ENCODE results near the gene MSI2.

The MSI2 gene

DNA sequence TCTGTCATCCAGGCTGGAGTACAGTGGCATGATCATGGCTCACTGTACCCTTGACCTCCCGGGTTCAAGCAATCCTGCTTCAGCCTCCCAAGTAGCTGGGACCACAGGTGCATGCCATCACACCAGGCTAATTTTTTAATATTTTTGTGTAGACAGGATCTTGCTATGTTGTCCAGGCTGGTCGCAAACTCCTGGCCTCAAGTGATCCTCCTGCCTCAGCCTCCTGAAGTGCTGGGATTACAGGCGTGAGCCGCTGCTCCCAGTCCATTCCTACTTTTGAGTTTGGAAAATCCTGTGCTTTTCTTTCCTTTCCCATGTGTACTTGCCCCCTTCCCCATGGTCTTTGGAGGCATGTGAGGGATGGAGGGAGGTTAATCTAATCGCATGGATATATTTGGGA is 60.0 kb downstream of the MSI2 start:
- DNase-seq = no peak
- Histone ChIP-seq H4K5ac (ENCODE audit: low read length) (no peak overlapping the region), H3K4me1 (ENCODE audit: control insufficient read depth, low read depth, low read length) (no peaks in the 10 kb centered on the region), H4K8ac (ENCODE audit: low read depth, low read length) (no peak overlapping the region), H2AK5ac (ENCODE audit: low read length) (no peak overlapping the region), H3K27ac (ENCODE audit: low read depth, low read length) (no peak overlapping the region), H3K9ac (ENCODE audit: low read length) (no peak overlapping the region), H3K79me2 (ENCODE audit: control insufficient read depth, insufficient read depth, low read length) (no peaks in the 10 kb centered on the region), H3K27me3 (ENCODE audit: insufficient read depth, low read length, poor library complexity) (no peaks in the 10 kb centered on the region), H2BK5ac (ENCODE audit: low read length) (no peak overlapping the region), H3K36me3 (ENCODE audit: control insufficient read depth, insufficient read depth, low read length) (no peaks in the 10 kb centered on the region), H3K18ac (ENCODE audit: low read length) (no peak overlapping the region), H3K4me2 (ENCODE audit: low read length) (no peak overlapping the region), H3K4me3 (ENCODE audit: low read length) (no peak overlapping the region), H3K4ac (ENCODE audit: low read depth, low read length) (no peak overlapping the region), H3K23ac (ENCODE audit: low read length) (no peak overlapping the region), H2BK120ac (ENCODE audit: low read depth, low read length) (no peak overlapping the region), H3K79me1 (ENCODE audit: low read length) (peaks cover 2% of the 10 kb centered on the region), H3K56ac (ENCODE audit: low read length) (no peak overlapping the region), H2BK15ac (replicated peaks; ENCODE audit: low read depth) (no peak overlapping the region)
- no CpG with 5 or more reads among the region's 5 CpGs for WGBS (ENCODE audit: extremely low coverage, insufficient coverage, low lambda C conversion rate)

DNA sequence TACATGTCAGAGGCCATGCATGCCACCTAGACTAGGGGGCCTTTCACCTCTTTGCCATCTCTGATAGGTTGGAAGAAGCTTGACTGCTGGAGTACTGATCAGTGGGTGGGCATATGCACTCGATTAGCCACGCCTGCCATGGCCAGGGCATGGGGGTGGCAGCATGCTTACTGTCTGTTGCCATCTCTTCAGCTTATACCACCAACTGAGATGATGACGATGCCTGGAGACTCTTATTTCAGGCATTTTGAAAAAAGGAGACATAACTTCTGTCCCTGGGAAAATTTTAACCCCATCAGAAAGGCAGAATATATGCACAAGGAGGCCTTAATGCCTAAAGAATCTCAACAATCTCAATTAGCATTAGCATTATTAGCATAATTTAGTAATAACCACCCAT is 60.8 kb downstream of the MSI2 start:
- H3K9ac ChIP-seq (ENCODE audit: low read length) = no peak overlapping the region
- peaks cover 3% of the 10 kb centered on the region for H3K79me1 ChIP-seq (ENCODE audit: low read length)
- no peak overlapping the region for H3K56ac ChIP-seq (ENCODE audit: low read length)
- H3K4me2 ChIP-seq (ENCODE audit: low read length) = no peak overlapping the region
- H3K18ac ChIP-seq (ENCODE audit: low read length) = no peak overlapping the region
- H3K79me2 ChIP-seq (ENCODE audit: control insufficient read depth, insufficient read depth, low read length) = no peaks in the 10 kb centered on the region
- H3K27ac ChIP-seq (ENCODE audit: low read depth, low read length) = no peak overlapping the region
- H3K27me3 ChIP-seq (ENCODE audit: insufficient read depth, low read length, poor library complexity) = no peaks in the 10 kb centered on the region
- no peak overlapping the region for H2BK5ac ChIP-seq (ENCODE audit: low read length)
- no peak overlapping the region for H3K4me3 ChIP-seq (ENCODE audit: low read length)
- H2BK120ac ChIP-seq (ENCODE audit: low read depth, low read length) = no peak overlapping the region
- H4K5ac ChIP-seq (ENCODE audit: low read length) = no peak overlapping the region
- no peak overlapping the region for H3K23ac ChIP-seq (ENCODE audit: low read length)
- H3K4me1 ChIP-seq (ENCODE audit: control insufficient read depth, low read depth, low read length) = no peaks in the 10 kb centered on the region
- H2BK15ac ChIP-seq (replicated peaks; ENCODE audit: low read depth) = no peak overlapping the region
- H4K8ac ChIP-seq (ENCODE audit: low read depth, low read length) = no peak overlapping the region
- no peak overlapping the region for H2AK5ac ChIP-seq (ENCODE audit: low read length)
- H3K36me3 ChIP-seq (ENCODE audit: control insufficient read depth, insufficient read depth, low read length) = no peaks in the 10 kb centered on the region
- DNase-seq = no peak
- H3K4ac ChIP-seq (ENCODE audit: low read depth, low read length) = no peak overlapping the region
- WGBS (ENCODE audit: extremely low coverage, insufficient coverage, low lambda C conversion rate) = no CpG with 5 or more reads among the region's 3 CpGs

DNA sequence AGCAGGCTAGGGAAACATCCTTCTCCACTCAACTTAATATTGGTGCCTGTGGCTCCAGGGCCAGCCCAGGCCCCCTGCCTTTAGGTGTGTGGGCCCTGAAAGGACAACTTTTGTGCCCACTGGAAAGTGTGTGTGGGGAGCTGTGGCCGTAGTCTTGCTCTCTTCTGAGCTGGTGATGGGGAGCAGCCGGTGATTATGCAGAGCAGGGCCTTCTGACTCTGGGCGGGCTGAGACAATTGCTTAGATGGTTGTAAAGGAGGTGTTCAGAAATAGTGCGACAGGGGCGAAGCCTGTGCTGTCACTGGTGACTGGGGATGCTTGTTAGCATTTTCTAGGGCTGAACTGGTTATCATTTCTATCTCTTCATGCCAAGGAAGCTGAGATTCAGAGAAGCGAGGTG is 62.6 kb downstream of the MSI2 start:
- H3K4me2 ChIP-seq (ENCODE audit: low read length) = no peak overlapping the region
- no CpG with 5 or more reads among the region's 6 CpGs for WGBS (ENCODE audit: extremely low coverage, insufficient coverage, low lambda C conversion rate)

DNA sequence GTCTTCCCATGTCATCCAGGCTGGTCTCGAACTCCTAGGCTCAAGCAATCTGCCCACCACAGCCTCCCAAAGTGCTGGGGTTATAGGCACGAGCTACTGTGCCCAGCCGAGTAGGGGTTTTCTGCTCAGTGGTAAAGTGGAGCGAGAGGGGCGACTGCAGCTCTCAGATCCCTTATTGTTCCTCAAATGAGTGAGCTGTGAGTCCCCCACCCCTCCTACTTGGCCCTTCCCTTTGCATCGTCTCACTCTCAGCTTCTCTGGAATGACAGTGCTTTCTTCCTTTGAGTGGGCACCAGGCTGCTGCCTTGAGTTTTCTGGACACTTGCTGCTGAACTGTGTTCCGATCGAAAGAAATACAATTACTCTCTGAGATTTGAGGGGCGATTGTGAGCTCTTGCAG is 63.5 kb downstream of the MSI2 start:
- no peak for DNase-seq

More for the DNA sequence above, 62.6 kb downstream of the MSI2 start:
- no peak for DNase-seq
- Histone ChIP-seq H3K4me1 (ENCODE audit: control insufficient read depth, low read depth, low read length) (no peaks in the 10 kb centered on the region), H3K23ac (ENCODE audit: low read length) (no peak overlapping the region), H4K5ac (ENCODE audit: low read length) (no peak overlapping the region), H3K79me2 (ENCODE audit: control insufficient read depth, insufficient read depth, low read length) (no peaks in the 10 kb centered on the region), H2AK5ac (ENCODE audit: low read length) (no peak overlapping the region), H3K4ac (ENCODE audit: low read depth, low read length) (no peak overlapping the region), H3K9ac (ENCODE audit: low read length) (no peak overlapping the region), H2BK15ac (replicated peaks; ENCODE audit: low read depth) (no peak overlapping the region), H2BK120ac (ENCODE audit: low read depth, low read length) (no peak overlapping the region), H3K79me1 (ENCODE audit: low read length) (peaks cover 7% of the 10 kb centered on the region), H3K36me3 (ENCODE audit: control insufficient read depth, insufficient read depth, low read length) (no peaks in the 10 kb centered on the region), H2BK5ac (ENCODE audit: low read length) (no peak overlapping the region), H3K4me3 (ENCODE audit: low read length) (no peak overlapping the region), H3K27ac (ENCODE audit: low read depth, low read length) (no peak overlapping the region), H4K8ac (ENCODE audit: low read depth, low read length) (no peak overlapping the region), H3K27me3 (ENCODE audit: insufficient read depth, low read length, poor library complexity) (no peaks in the 10 kb centered on the region), H3K18ac (ENCODE audit: low read length) (no peak overlapping the region), H3K56ac (ENCODE audit: low read length) (no peak overlapping the region)

DNA sequence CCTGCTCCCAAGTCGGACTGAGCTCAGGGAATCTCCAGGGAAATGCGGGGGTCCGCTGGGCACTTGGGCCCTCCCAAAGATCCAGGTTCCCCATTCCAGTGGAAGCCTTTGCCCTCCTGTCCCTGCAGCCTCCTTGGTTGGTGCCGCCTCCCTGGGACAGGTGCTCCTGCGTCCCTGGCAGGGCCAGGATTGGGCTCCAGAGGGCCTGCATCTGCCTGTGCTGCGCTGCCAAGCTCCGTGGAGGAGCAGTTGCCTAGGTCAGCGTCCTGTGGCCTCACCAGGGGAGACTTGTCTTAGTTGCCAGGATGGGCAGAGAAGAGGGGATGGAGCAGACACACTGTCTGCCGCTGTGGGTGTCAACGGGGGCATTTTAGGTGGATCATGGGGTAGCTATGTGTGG is 67.1 kb downstream of the MSI2 start:
- peaks cover 10% of the 10 kb centered on the region for H3K79me1 ChIP-seq (ENCODE audit: low read length)
- no peak overlapping the region for H4K5ac ChIP-seq (ENCODE audit: low read length)
- H3K18ac ChIP-seq (ENCODE audit: low read length) = no peak overlapping the region
- DNase-seq = no peak
- no peaks in the 10 kb centered on the region for H3K27me3 ChIP-seq (ENCODE audit: insufficient read depth, low read length, poor library complexity)
- H3K27ac ChIP-seq (ENCODE audit: low read depth, low read length) = no peak overlapping the region
- no peak overlapping the region for H2BK120ac ChIP-seq (ENCODE audit: low read depth, low read length)
- H3K23ac ChIP-seq (ENCODE audit: low read length) = no peak overlapping the region
- no CpG with 5 or more reads among the region's 10 CpGs for WGBS (ENCODE audit: extremely low coverage, insufficient coverage, low lambda C conversion rate)
- H3K4me2 ChIP-seq (ENCODE audit: low read length) = no peak overlapping the region
- no peak overlapping the region for H3K4ac ChIP-seq (ENCODE audit: low read depth, low read length)
- H3K9ac ChIP-seq (ENCODE audit: low read length) = no peak overlapping the region
- no peaks in the 10 kb centered on the region for H3K79me2 ChIP-seq (ENCODE audit: control insufficient read depth, insufficient read depth, low read length)
- H3K4me1 ChIP-seq (ENCODE audit: control insufficient read depth, low read depth, low read length) = no peaks in the 10 kb centered on the region
- H2AK5ac ChIP-seq (ENCODE audit: low read length) = no peak overlapping the region
- no peak overlapping the region for H3K56ac ChIP-seq (ENCODE audit: low read length)
- H4K8ac ChIP-seq (ENCODE audit: low read depth, low read length) = no peak overlapping the region
- H2BK15ac ChIP-seq (replicated peaks; ENCODE audit: low read depth) = no peak overlapping the region
- no peak overlapping the region for H3K4me3 ChIP-seq (ENCODE audit: low read length)
- no peak overlapping the region for H2BK5ac ChIP-seq (ENCODE audit: low read length)
- H3K36me3 ChIP-seq (ENCODE audit: control insufficient read depth, insufficient read depth, low read length) = no peaks in the 10 kb centered on the region

More for the DNA sequence above, 63.5 kb downstream of the MSI2 start:
- Histone ChIP-seq H3K9ac (ENCODE audit: low read length) (no peak overlapping the region), H3K79me2 (ENCODE audit: control insufficient read depth, insufficient read depth, low read length) (no peaks in the 10 kb centered on the region), H2AK5ac (ENCODE audit: low read length) (no peak overlapping the region), H3K27ac (ENCODE audit: low read depth, low read length) (no peak overlapping the region), H3K36me3 (ENCODE audit: control insufficient read depth, insufficient read depth, low read length) (no peaks in the 10 kb centered on the region), H3K4me3 (ENCODE audit: low read length) (no peak overlapping the region), H3K56ac (ENCODE audit: low read length) (no peak overlapping the region), H2BK120ac (ENCODE audit: low read depth, low read length) (no peak overlapping the region), H3K23ac (ENCODE audit: low read length) (peak overlapping the region; percentile 19), H2BK5ac (ENCODE audit: low read length) (no peak overlapping the region), H3K4me1 (ENCODE audit: control insufficient read depth, low read depth, low read length) (no peaks in the 10 kb centered on the region), H3K4ac (ENCODE audit: low read depth, low read length) (no peak overlapping the region), H4K8ac (ENCODE audit: low read depth, low read length) (no peak overlapping the region), H4K5ac (ENCODE audit: low read length) (no peak overlapping the region), H3K79me1 (ENCODE audit: low read length) (peaks cover 7% of the 10 kb centered on the region), H3K18ac (ENCODE audit: low read length) (no peak overlapping the region), H3K27me3 (ENCODE audit: insufficient read depth, low read length, poor library complexity) (no peaks in the 10 kb centered on the region), H3K4me2 (ENCODE audit: low read length) (no peak overlapping the region), H2BK15ac (replicated peaks; ENCODE audit: low read depth) (no peak overlapping the region)
- WGBS (ENCODE audit: extremely low coverage, insufficient coverage, low lambda C conversion rate) = no CpG with 5 or more reads among the region's 9 CpGs

DNA sequence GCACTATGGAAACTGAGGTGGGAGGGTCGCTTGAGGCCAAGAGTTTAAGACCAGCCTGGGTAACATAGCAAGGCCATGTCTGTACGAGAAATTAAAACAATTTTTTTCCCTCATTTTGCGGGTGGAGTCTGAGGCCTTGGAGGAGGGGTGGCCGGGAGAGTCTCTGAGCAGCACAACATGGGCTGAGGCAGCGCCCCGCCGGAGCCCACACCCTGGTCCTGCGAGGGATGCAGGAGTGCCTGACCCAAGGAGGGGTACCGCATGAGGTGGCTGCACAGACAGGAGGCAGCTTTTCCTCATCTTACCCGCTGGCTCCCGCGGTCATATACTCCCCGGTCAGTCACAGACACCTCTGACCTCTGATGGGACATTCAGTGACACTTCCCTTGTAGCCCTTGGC is 67.7 kb downstream of the MSI2 start:
- H3K4me3 ChIP-seq (ENCODE audit: low read length) = no peak overlapping the region
- no peaks in the 10 kb centered on the region for H3K4me1 ChIP-seq (ENCODE audit: control insufficient read depth, low read depth, low read length)
- no peak overlapping the region for H3K4ac ChIP-seq (ENCODE audit: low read depth, low read length)
- H3K27me3 ChIP-seq (ENCODE audit: insufficient read depth, low read length, poor library complexity) = no peaks in the 10 kb centered on the region
- H3K79me1 ChIP-seq (ENCODE audit: low read length) = peaks cover 9% of the 10 kb centered on the region
- no peak overlapping the region for H3K4me2 ChIP-seq (ENCODE audit: low read length)
- no peak overlapping the region for H2BK120ac ChIP-seq (ENCODE audit: low read depth, low read length)
- H3K9ac ChIP-seq (ENCODE audit: low read length) = no peak overlapping the region
- H4K5ac ChIP-seq (ENCODE audit: low read length) = no peak overlapping the region
- H2BK15ac ChIP-seq (replicated peaks; ENCODE audit: low read depth) = no peak overlapping the region
- no CpG with 5 or more reads among the region's 13 CpGs for WGBS (ENCODE audit: extremely low coverage, insufficient coverage, low lambda C conversion rate)
- no peak overlapping the region for H3K18ac ChIP-seq (ENCODE audit: low read length)
- DNase-seq = no peak
- H2AK5ac ChIP-seq (ENCODE audit: low read length) = no peak overlapping the region
- no peak overlapping the region for H3K56ac ChIP-seq (ENCODE audit: low read length)
- H2BK5ac ChIP-seq (ENCODE audit: low read length) = no peak overlapping the region
- no peaks in the 10 kb centered on the region for H3K79me2 ChIP-seq (ENCODE audit: control insufficient read depth, insufficient read depth, low read length)
- H4K8ac ChIP-seq (ENCODE audit: low read depth, low read length) = no peak overlapping the region
- no peak overlapping the region for H3K23ac ChIP-seq (ENCODE audit: low read length)
- H3K36me3 ChIP-seq (ENCODE audit: control insufficient read depth, insufficient read depth, low read length) = no peaks in the 10 kb centered on the region
- no peak overlapping the region for H3K27ac ChIP-seq (ENCODE audit: low read depth, low read length)
